Body of pancreas (tissue), 4 donors: ENCODE results near the gene DOC2B.
"Not testable (repeated sequence)": the region's sequence is repeated elsewhere in the genome, so short reads cannot be mapped to it uniquely, and the experiment has no call there.

Experiments used
- CTCF ChIP-seq, 7 experiments: fragments of 450-650 bp in 4 of 7; fragments of 200-600 bp in 3 of 7; sonication (generic) in 3 of 7; IDR thresholded peaks; one replicate each; pipeline ENCODE4 v1.5.1; 2016 to 2019; ENCODE audit warnings: antibody characterized with exemption in 7 of 7
- POLR2A ChIP-seq, 3 donors: fragments of 450-650 bp; IDR thresholded peaks; one replicate each; pipeline ENCODE4 v1.6.1; 2016; ENCODE audit warnings: antibody characterized with exemption in 3 of 3, mild to moderate bottlenecking in 2 of 3

- peak in 3 of 7 experiments; percentile 13 to 47 (median 43) for TF ChIP-seq CTCF (IDR thresholded peaks at IDR 0.05)
- not testable (repeated sequence) for TF ChIP-seq POLR2A (IDR thresholded peaks at IDR 0.05)
These were observed 44.9 kb downstream of the DOC2B start for GRCh38 chr17:136531-136930.
